IMR-90 (cell line): ENCODE results near the gene MAN1C1.

Source experiments
- CTCF ChIP-seq: conservative IDR thresholded peaks from 2 replicates; pipeline ENCODE4 v1.5.1; 2012; ENCODE audit warnings: mild to moderate bottlenecking, low read depth, low read length, improper control_type of control experiment
- FOS ChIP-seq: fragments of 150-350 bp; IDR thresholded peaks from 2 replicates; pipeline ENCODE4 v1.6.1; 2016; ENCODE audit warnings: low read depth, low read length
- POLR2A ChIP-seq: IDR thresholded peaks from 2 replicates; pipeline ENCODE4 v1.6.1; 2012; ENCODE audit warnings: mild to moderate bottlenecking, low read depth, low read length
- SMC3 ChIP-seq: fragments of 150-350 bp; IDR thresholded peaks from 2 replicates; pipeline ENCODE4 v1.6.1; 2016; ENCODE audit warnings: low read depth, mild to moderate bottlenecking, antibody characterized with exemption, low read length, moderate library complexity

DNA sequence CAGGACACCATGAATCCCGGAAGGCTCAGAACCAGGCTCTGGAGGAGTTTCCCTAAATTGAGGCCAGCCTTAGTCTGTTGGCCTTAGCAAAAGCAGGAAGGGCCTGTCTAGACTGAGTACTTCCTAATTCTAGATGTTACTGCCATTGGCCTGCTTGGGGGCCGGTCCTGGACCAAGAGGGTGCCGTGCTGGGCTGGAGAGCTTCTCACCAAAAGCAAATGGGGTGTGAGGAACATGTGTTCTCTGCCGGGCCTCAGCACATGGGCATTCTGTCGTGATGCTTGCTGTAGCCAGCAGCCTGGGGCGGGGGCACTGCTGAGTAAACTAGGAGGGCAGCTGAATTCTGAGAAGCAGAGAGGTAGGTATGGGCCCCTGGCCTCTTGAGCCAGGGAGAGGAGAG is 35.7 kb upstream of the MAN1C1 start:
- TF ChIP-seq CTCF (no peak), POLR2A (no peak), FOS (no peak), SMC3 (no peak)
